NT2/D1 (cell line): ENCODE results near the gene FAM83D.
"Not testable (repeated sequence)": the region's sequence is repeated elsewhere in the genome, so short reads cannot be mapped to it uniquely, and the experiment has no call there.

Source experiments
- DNase-seq: peaks from one replicate; pipeline ENCODE4 v3.0.0-alpha.2; 2011; ENCODE audit warnings: low read depth, low spot score
- H3K27me3 ChIP-seq: 2 replicates; pipeline ENCODE4 v1.6.0; 2011; ENCODE audit warnings: mild to moderate bottlenecking; ENCODE audit not compliant: insufficient read length, insufficient read depth
- H3K36me3 ChIP-seq: 2 replicates; pipeline ENCODE4 v1.6.1; 2011; ENCODE audit warnings: mild to moderate bottlenecking, low read length, mixed read lengths; ENCODE audit not compliant: insufficient read depth, insufficient read length
- H3K4me1 ChIP-seq: 2 replicates; pipeline ENCODE4 v1.5.1; 2011; ENCODE audit not compliant: insufficient read depth, insufficient read length
- H3K4me3 ChIP-seq: 2 replicates; pipeline ENCODE4 v1.5.1; 2011; ENCODE audit warnings: low read depth; ENCODE audit not compliant: insufficient read length
- H3K9ac ChIP-seq: 2 replicates; pipeline ENCODE4 v1.6.0; 2011; ENCODE audit warnings: low read depth; ENCODE audit not compliant: insufficient read length
- H3K9me3 ChIP-seq: 2 replicates; pipeline ENCODE4 v1.5.1; 2011; ENCODE audit warnings: mild to moderate bottlenecking, low read length; ENCODE audit not compliant: insufficient read depth
- SUZ12 ChIP-seq: IDR thresholded peaks from 2 replicates; pipeline ENCODE4 v1.6.1; 2011; ENCODE audit not compliant: insufficient read length, insufficient read depth; ENCODE audit errors: extremely low read depth
- YY1 ChIP-seq: IDR thresholded peaks from 2 replicates; pipeline ENCODE4 v1.6.1; 2011; ENCODE audit not compliant: insufficient read length, insufficient read depth
- ZNF274 ChIP-seq: IDR thresholded peaks from 2 replicates; pipeline ENCODE4 v1.6.1; 2011; ENCODE audit warnings: mild to moderate bottlenecking, low read depth, low read length

The FAM83D gene

GRCh38 chr20:38985603-38986170, 59.5 kb downstream of the FAM83D start:
- no peak for DNase-seq
- Histone ChIP-seq H3K9ac (no peak overlapping the region), H3K4me1 (no peaks in the 10 kb centered on the region), H3K27me3 (no peaks in the 10 kb centered on the region), H3K36me3 (peaks cover 43% of the 10 kb centered on the region), H3K9me3 (no peaks in the 10 kb centered on the region), H3K4me3 (no peak overlapping the region)
- TF ChIP-seq YY1 = no peak
- no peak for TF ChIP-seq ZNF274
- TF ChIP-seq SUZ12 = no peak

DNA sequence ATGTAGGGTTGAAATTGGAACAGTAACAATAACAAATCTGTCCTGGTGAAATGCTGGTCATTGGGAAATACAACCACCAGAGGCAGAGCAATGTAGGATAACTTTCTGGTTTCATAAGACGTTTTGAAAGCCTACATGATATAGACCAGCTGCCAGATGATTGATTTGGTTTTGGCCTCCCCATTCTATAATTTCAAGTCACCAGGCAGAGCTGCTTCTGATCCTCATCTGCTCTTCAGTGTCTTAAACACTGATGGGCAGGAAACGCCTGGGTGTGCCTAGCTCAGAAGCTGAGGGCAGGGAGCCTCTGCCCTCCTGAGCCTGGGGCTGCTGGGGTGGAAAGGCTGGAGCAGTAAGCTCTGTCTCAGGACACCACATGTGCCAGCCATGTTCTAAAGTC, 60.4 kb downstream of the FAM83D start:
- no peak for TF ChIP-seq SUZ12
- TF ChIP-seq ZNF274 = no peak
- no peak for TF ChIP-seq YY1
- no peak for DNase-seq
- no peaks in the 10 kb centered on the region for H3K27me3 ChIP-seq
- peaks cover 52% of the 10 kb centered on the region for H3K36me3 ChIP-seq
- no peaks in the 10 kb centered on the region for H3K9me3 ChIP-seq
- no peak overlapping the region for H3K9ac ChIP-seq
- no peak overlapping the region for H3K4me3 ChIP-seq
- no peaks in the 10 kb centered on the region for H3K4me1 ChIP-seq

- no peak for DNase-seq
- H3K27me3 ChIP-seq = no peaks in the 10 kb centered on the region
- H3K4me1 ChIP-seq = no peaks in the 10 kb centered on the region
- no peak overlapping the region for H3K9ac ChIP-seq
- peaks cover 60% of the 10 kb centered on the region for H3K36me3 ChIP-seq
- TF ChIP-seq YY1 = no peak
- no peak for TF ChIP-seq ZNF274
- no peak for TF ChIP-seq SUZ12
- no peak overlapping the region for H3K4me3 ChIP-seq
- H3K9me3 ChIP-seq = no peaks in the 10 kb centered on the region
Observed at GRCh38 chr20:38987777-38988176, 61.6 kb downstream of the FAM83D start.

DNA sequence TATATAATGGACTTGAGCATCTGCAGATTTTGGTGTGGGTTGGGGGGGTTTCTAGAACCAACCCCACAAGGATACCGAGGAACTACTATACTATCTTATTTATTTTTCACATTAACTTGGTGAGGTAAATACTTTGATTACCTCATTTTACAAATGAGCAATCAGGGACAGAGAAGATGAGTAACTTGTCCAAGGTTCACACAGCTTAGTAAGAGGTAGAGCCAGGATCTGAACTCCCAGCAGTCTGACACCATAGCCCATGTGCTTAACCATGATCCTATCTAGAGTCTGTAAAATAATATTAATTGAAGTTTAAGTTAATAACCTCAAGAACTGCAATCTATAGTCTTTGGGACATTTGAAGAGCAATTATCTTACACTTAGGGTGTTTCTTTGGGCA, 64.5 kb downstream of the FAM83D start:
- Histone ChIP-seq H3K9me3 (no peaks in the 10 kb centered on the region), H3K4me1 (no peaks in the 10 kb centered on the region), H3K4me3 (no peak overlapping the region), H3K27me3 (no peaks in the 10 kb centered on the region), H3K36me3 (peaks cover 64% of the 10 kb centered on the region), H3K9ac (no peak overlapping the region)
- no peak for DNase-seq
- no peak for TF ChIP-seq YY1
- no peak for TF ChIP-seq SUZ12
- TF ChIP-seq ZNF274 = no peak

DNA sequence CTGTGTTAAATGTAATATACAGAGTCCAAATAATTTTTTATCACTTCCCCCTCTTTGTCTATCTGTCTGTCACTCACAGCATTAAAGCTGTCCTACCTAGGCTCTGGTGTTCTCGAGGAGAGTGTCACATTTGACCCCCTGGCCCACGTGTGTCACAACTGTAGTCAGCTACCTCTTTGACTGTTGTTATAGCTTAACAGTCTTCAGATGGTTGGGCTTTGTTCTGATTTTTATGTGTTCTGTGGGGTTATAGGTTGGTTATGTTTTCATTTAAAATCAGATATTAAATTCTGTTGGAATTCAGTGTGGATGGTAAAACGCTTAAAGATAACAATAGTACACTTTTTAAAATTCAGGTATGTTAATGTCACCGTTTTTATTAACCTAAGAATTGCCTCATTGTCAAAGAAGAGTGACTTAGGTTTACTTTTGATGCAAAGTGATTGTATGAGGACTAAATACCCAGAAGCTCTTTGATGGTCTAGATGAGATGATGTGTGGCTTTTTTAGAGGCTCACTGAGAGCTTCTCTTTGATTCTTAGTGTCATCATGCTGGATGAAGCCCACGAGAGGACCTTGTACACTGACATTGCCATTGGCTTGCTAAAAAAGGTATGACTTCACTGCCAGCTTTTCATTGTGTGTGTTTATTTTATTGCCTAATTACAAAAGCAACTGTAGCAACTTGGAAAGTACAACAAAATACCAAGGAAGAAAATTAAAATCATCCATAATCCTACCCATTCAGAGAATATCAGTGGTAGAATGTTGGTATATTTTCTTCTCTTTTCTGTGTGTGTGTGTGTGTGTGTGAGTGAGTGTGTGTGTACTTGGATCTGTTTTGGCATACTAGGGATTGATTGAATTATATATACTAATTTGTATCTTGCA, 65.8 kb downstream of the FAM83D start:
- peaks cover 69% of the 10 kb centered on the region for H3K36me3 ChIP-seq
- DNase-seq = no peak
- no peaks in the 10 kb centered on the region for H3K4me1 ChIP-seq
- H3K9ac ChIP-seq = no peak overlapping the region
- TF ChIP-seq SUZ12 = no peak
- no peak for TF ChIP-seq YY1
- no peak for TF ChIP-seq ZNF274
- H3K4me3 ChIP-seq = no peak overlapping the region
- H3K9me3 ChIP-seq = no peaks in the 10 kb centered on the region
- no peaks in the 10 kb centered on the region for H3K27me3 ChIP-seq

GRCh38 chr20:38995536-38996044, 69.4 kb downstream of the FAM83D start:
- Histone ChIP-seq H3K27me3 (no peaks in the 10 kb centered on the region), H3K9ac (no peak overlapping the region), H3K4me3 (no peak overlapping the region), H3K36me3 (peaks cover 76% of the 10 kb centered on the region), H3K4me1 (no peaks in the 10 kb centered on the region), H3K9me3 (no peaks in the 10 kb centered on the region)
- no peak for DNase-seq
- no peak for TF ChIP-seq YY1
- TF ChIP-seq ZNF274 = no peak
- TF ChIP-seq SUZ12 = no peak

DNA sequence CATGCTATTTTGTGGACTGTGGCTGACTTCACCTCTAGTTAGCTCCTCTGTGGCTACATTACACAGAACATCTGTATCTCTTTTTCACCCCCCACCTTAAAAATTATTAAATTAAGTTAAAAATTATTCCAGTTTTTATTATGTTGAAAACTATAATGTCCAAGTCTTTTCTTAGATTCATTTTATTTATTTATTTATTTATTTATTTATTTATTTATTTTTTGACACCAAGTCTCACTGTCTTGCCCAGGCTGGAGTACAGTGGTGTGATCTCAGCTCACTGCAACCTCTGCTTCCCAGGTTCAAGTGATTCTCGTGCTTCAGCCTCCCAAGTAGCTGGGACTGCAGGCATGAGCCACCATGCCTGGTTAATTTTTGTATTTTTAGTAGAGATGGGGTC, 70.6 kb downstream of the FAM83D start:
- H3K27me3 ChIP-seq, H3K4me3 ChIP-seq, H3K9me3 ChIP-seq, H3K9ac ChIP-seq, H3K4me1 ChIP-seq, DNase-seq: not testable (repeated sequence)
- H3K36me3 ChIP-seq = peaks cover 74% of the 10 kb centered on the region
